Testis (tissue), 3 donors: ENCODE measurements around the gene ENPP4. TPM values are rescaled to one million over a fixed set of nuclear protein-coding genes. Genes with fewer than 3 reads are reported as not detected.

ENCODE experiments used
- DNase-seq: peaks from one replicate; pipeline ENCODE4 v3.0.0-alpha.2; 2019
- H3K27ac ChIP-seq, 2 donors: fragments of 200-600 bp; sonication (generic); one replicate each; pipeline ENCODE4 v1.5.1; 2019
- H3K27me3 ChIP-seq: fragments of 200-600 bp; sonication (generic); one replicate; pipeline ENCODE4 v1.5.1; 2019
- H3K36me3 ChIP-seq: fragments of 200-600 bp; sonication (generic); one replicate; pipeline ENCODE4 v1.5.1; 2017; ENCODE audit warnings: low read depth; ENCODE audit errors: missing control alignments
- H3K4me1 ChIP-seq: fragments of 200-600 bp; sonication (generic); one replicate; pipeline ENCODE4 v1.5.1; 2019
- H3K4me3 ChIP-seq, 2 donors: fragments of 200-600 bp; sonication (generic); one replicate each; pipeline ENCODE4 v1.5.1; 2017 to 2019
- H3K9me3 ChIP-seq: fragments of 200-600 bp; sonication (generic); one replicate; pipeline ENCODE4 v1.5.1; 2017
- POLR2A ChIP-seq: fragments of 450-650 bp; IDR thresholded peaks from one replicate; pipeline ENCODE4 v1.6.1; 2017; ENCODE audit warnings: antibody characterized with exemption, mild to moderate bottlenecking, moderate library complexity
- WGBS, 2 donors: methylation state at CpG; one replicate each; pipeline ENCODE4 v1.1.5; 2018; 5-methylcytosine and 5-hydroxymethylcytosine counted together
- intact Hi-C: fragments of 100-400 bp; cut with DNase I; formaldehyde crosslinking; loops from one replicate; pipeline ENCODE4 v1.15.1; 2023; ENCODE audit warnings: low total_unique reads
- polyA plus RNA-seq: library from polyadenylated mRNA; stranded (reverse); fragments of 350-450 nt; fragmentation: Illumina TruSeq; extraction: RNeasy Lipid Tissue Mini Kit (QIAGEN cat#74804); gene quantifications from one replicate; pipeline ENCODE4 v1.2.3, GENCODE V29; 2014; ENCODE audit warnings: low read depth, low replicate concordance; ENCODE audit not compliant: insufficient read depth
- total RNA-seq, 2 donors: library from RNA; depleted of rRNA; stranded (reverse); fragments of >200 nt; gene quantifications; one replicate each; pipeline ENCODE4 v1.2.3, GENCODE V29; 2016
- TF ChIP-seq, protein P1 (sequence below), 3 experiments: fragments of 450-650 bp in 2 of 3; fragments of 200-600 bp in 1 of 3; sonication (generic) in 1 of 3; IDR thresholded peaks; one replicate each; pipeline ENCODE4 v1.5.1; 2016 to 2019; ENCODE audit warnings: antibody characterized with exemption in 3 of 3, mild to moderate bottlenecking in 2 of 3, moderate library complexity in 1 of 3

ENPP4 gene
- total and polyA plus RNA-seq, 3 donors from 2014 or later, result 13.0 to 23.1 (median 21.1) TPM

DNA sequence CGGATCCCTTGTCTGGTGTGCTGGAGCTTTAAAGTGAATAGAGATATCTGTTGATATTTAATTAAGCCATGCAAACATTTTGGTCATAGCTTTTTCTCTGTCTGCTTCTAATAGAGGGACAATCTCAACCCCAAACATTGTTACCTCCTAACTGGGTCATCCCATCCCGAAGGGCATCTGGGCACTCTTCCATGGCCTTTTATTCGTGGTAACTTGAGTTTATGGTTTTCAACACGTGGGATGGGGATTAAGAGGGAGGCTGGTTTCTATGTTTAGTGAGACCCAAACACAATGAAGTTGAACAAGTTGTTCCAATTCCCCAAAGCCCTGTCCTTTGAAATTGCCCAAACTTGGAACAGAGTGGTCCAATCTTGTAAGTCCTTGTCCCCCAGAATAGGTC, 42.4 kb downstream of the ENPP4 start:
- intact Hi-C loops, result no loop called here
- H3K36me3 ChIP-seq, result no peaks in the 10 kb centered on the region
- DNase-seq, result peak; percentile 61
- peak overlapping the region; percentile 34 to 60 for H3K27ac ChIP-seq
- H3K27me3 ChIP-seq, result no peaks in the 10 kb centered on the region
- H3K4me1 ChIP-seq, result peaks cover 17% of the 10 kb centered on the region
- no peak overlapping the region for H3K4me3 ChIP-seq
- TF ChIP-seq POLR2A, result no peak
- TF ChIP-seq, protein P1, sequence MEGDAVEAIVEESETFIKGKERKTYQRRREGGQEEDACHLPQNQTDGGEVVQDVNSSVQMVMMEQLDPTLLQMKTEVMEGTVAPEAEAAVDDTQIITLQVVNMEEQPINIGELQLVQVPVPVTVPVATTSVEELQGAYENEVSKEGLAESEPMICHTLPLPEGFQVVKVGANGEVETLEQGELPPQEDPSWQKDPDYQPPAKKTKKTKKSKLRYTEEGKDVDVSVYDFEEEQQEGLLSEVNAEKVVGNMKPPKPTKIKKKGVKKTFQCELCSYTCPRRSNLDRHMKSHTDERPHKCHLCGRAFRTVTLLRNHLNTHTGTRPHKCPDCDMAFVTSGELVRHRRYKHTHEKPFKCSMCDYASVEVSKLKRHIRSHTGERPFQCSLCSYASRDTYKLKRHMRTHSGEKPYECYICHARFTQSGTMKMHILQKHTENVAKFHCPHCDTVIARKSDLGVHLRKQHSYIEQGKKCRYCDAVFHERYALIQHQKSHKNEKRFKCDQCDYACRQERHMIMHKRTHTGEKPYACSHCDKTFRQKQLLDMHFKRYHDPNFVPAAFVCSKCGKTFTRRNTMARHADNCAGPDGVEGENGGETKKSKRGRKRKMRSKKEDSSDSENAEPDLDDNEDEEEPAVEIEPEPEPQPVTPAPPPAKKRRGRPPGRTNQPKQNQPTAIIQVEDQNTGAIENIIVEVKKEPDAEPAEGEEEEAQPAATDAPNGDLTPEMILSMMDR (IDR thresholded peaks at IDR 0.05), result no peak
- 36 to 45% methylated on average over 4 of the region's 4 CpGs for WGBS, 2 donors
- H3K9me3 ChIP-seq, result no peaks in the 10 kb centered on the region

DNA sequence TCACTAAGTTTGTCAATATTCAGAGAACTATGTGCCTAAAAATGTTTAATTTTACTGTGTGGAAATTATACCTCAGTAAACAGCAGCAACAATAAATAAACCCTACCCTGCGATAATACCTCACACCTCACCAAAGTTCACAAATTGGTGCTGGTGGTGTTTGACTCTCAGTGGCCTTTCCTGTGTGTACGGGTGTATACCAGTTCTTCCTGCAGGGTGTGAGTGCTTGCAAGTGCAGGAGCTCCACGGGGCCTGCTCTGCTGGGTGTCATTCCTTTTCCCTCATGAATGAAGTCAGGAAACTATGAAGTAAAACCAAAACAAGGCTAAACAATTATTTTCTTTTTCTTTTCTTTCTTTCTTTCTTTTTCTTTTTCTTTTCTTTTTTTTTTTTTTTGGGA, 45.1 kb downstream of the ENPP4 start:
- Histone ChIP-seq H3K27ac (no peak overlapping the region), H3K9me3 (no peaks in the 10 kb centered on the region), H3K36me3 (no peaks in the 10 kb centered on the region), H3K27me3 (no peaks in the 10 kb centered on the region), H3K4me3 (no peak overlapping the region), H3K4me1 (peaks cover 17% of the 10 kb centered on the region)
- no peak for DNase-seq
- WGBS, 2 donors, result 85 to 91% methylated on average over 3 of the region's 3 CpGs
- intact Hi-C loops, result no loop called here
- TF ChIP-seq, protein P1 (IDR thresholded peaks at IDR 0.05), result no peak
- no peak for TF ChIP-seq POLR2A

DNA sequence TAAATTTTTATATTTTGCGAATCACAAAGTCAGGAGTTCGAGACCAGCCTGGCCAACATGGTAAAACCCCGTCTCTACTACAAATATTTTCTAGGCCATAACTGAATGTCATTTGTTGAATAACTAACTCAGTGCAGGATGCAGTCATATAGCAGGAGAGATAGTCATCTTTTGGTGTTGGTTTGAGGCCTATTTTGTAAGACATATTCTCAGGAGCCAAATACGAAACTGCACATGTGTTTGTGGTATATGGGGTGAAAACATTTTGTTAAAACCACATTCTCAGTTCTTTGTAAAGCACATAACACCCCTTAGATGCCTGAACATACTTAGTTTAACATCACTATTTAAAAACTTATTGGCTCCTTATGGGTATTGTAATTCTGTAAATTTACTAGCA, 45.7 kb downstream of the ENPP4 start:
- no peak for DNase-seq
- no peak overlapping the region for H3K27ac ChIP-seq
- 90 to 95% methylated on average over 4 of the region's 4 CpGs for WGBS, 2 donors

GRCh38 chr6:46175976-46176375, 46.2 kb downstream of the ENPP4 start:
- intact Hi-C loops, result no loop called here
- TF ChIP-seq, protein P1 (IDR thresholded peaks at IDR 0.05), result no peak
- no peak for TF ChIP-seq POLR2A
- Histone ChIP-seq H3K27ac (no peak overlapping the region), H3K27me3 (no peaks in the 10 kb centered on the region), H3K9me3 (no peaks in the 10 kb centered on the region), H3K4me3 (no peak overlapping the region), H3K36me3 (no peaks in the 10 kb centered on the region), H3K4me1 (peaks cover 17% of the 10 kb centered on the region)
- DNase-seq, result no peak
- WGBS, 2 donors, result 71 to 89% methylated on average over 3 of the region's 3 CpGs

More for the DNA sequence above, 45.7 kb downstream of the ENPP4 start:
- Histone ChIP-seq H3K36me3 (no peaks in the 10 kb centered on the region), H3K9me3 (no peaks in the 10 kb centered on the region), H3K4me3 (no peak overlapping the region), H3K27me3 (no peaks in the 10 kb centered on the region), H3K4me1 (peaks cover 17% of the 10 kb centered on the region)
- TF ChIP-seq, protein P1 (IDR thresholded peaks at IDR 0.05), result no peak
- TF ChIP-seq POLR2A, result no peak
- intact Hi-C loops, result no loop called here

GRCh38 chr6:46184114-46184513, 54.3 kb downstream of the ENPP4 start:
- intact Hi-C loops, result no loop called here
- H3K4me3 ChIP-seq, result no peak overlapping the region
- H3K9me3 ChIP-seq, result no peaks in the 10 kb centered on the region
- 64 to 68% methylated on average over 4 of the region's 4 CpGs for WGBS, 2 donors
- no peak overlapping the region for H3K27ac ChIP-seq
- TF ChIP-seq, protein P1 (IDR thresholded peaks at IDR 0.05), result no peak
- no peak for TF ChIP-seq POLR2A
- no peaks in the 10 kb centered on the region for H3K36me3 ChIP-seq
- H3K4me1 ChIP-seq, result peaks cover 3% of the 10 kb centered on the region
- DNase-seq, result no peak
- no peaks in the 10 kb centered on the region for H3K27me3 ChIP-seq
